Measurements from ENCODE around the gene TRPM2. TPM values are rescaled to one million over a fixed set of nuclear protein-coding genes. Genes with fewer than 3 reads are reported as not detected.

Gene TRPM2
- total RNA-seq, 1 experiment from 2014 or later, result 28.1 TPM

DNA sequence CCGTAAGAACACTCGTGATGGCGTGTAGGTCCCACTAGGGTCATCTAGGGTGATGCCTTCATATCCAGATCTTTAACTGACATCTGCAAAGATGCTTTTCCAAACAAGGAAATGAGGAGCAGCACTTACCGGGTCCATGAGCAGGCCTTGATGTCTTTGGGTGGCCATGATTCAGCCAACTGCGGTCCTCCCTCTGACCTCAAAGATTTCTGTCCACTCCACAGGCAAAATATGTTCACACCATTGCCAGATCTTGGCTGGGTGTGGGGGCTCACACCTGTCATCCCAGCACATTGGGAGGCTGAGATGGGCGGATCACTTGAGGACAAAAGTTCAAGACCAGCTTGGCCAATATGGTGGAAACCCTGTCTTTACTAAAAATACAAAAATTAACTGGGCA lies 18.2 kb downstream of the TRPM2 start:
- H3K27me3 ChIP-seq (ENCODE audit: insufficient read depth, low read length), result no peaks in the 10 kb centered on the region

More for the DNA sequence above, 18.2 kb downstream of the TRPM2 start:
- Histone ChIP-seq H3K4me3 (replicated peaks in 1 of 2; ENCODE audit: low read depth in 1 of 2, low read length in 2 of 2) (no peak overlapping the region), H3K4me2 (ENCODE audit: low read length) (no peak overlapping the region), H3K36me3 (ENCODE audit: control insufficient read depth in 1 of 2, insufficient read depth in 2 of 2, low read length in 2 of 2) (no peaks in the 10 kb centered on the region), H3K27ac (ENCODE audit: low read depth, low read length) (no peak overlapping the region), H2AFZ (ENCODE audit: low read depth, low read length, poor library complexity, severe bottlenecking) (no peak overlapping the region), H3K4me1 (ENCODE audit: control insufficient read depth in 1 of 2, insufficient read depth in 2 of 2, low read length in 2 of 2) (no peaks in the 10 kb centered on the region), H3K9ac (ENCODE audit: low read length) (no peak overlapping the region), H4K20me1 (ENCODE audit: insufficient read depth) (no peaks in the 10 kb centered on the region), H3K9me3 (ENCODE audit: control insufficient read depth in 1 of 2, insufficient read depth in 1 of 2, low read depth in 1 of 2, low read length in 2 of 2) (no peaks in the 10 kb centered on the region), H3K9me2 (ENCODE audit: insufficient read depth) (no peaks in the 10 kb centered on the region), H3K79me2 (ENCODE audit: insufficient read depth, low read length) (no peaks in the 10 kb centered on the region)
- intact Hi-C loops (cut with micrococcal nuclease), result no loop called here
- ChIA-PET RAD21 (ENCODE audit: low non-redundant PET in 1 of 2, low total read pairs in 2 of 2, uncharacterized antibody in 2 of 2, unreplicated experiment in 2 of 2) (no interaction called here), POLR2A (no interaction called here), CTCF (no interaction called here)
- no TSS peak for BruUV-seq (replicated peaks)
- TF ChIP-seq ZNF274 (IDR thresholded peaks at IDR 0.05; ENCODE audit: low read depth, low read length), result no peak
- TF ChIP-seq SIN3A (IDR thresholded peaks at IDR 0.05; ENCODE audit: low read depth), result no peak
- TF ChIP-seq, protein P1, sequence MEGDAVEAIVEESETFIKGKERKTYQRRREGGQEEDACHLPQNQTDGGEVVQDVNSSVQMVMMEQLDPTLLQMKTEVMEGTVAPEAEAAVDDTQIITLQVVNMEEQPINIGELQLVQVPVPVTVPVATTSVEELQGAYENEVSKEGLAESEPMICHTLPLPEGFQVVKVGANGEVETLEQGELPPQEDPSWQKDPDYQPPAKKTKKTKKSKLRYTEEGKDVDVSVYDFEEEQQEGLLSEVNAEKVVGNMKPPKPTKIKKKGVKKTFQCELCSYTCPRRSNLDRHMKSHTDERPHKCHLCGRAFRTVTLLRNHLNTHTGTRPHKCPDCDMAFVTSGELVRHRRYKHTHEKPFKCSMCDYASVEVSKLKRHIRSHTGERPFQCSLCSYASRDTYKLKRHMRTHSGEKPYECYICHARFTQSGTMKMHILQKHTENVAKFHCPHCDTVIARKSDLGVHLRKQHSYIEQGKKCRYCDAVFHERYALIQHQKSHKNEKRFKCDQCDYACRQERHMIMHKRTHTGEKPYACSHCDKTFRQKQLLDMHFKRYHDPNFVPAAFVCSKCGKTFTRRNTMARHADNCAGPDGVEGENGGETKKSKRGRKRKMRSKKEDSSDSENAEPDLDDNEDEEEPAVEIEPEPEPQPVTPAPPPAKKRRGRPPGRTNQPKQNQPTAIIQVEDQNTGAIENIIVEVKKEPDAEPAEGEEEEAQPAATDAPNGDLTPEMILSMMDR (IDR thresholded peaks at IDR 0.05 in 2 of 3, conservative IDR thresholded peaks at IDR 0.05 in 1 of 3; ENCODE audit: borderline replicate concordance in 1 of 3, insufficient read depth in 1 of 3, low read depth in 2 of 3, low read length in 2 of 3), result no peak
- TF ChIP-seq SP1 (IDR thresholded peaks at IDR 0.05; ENCODE audit: low read depth), result no peak
- TF ChIP-seq, protein P2, sequence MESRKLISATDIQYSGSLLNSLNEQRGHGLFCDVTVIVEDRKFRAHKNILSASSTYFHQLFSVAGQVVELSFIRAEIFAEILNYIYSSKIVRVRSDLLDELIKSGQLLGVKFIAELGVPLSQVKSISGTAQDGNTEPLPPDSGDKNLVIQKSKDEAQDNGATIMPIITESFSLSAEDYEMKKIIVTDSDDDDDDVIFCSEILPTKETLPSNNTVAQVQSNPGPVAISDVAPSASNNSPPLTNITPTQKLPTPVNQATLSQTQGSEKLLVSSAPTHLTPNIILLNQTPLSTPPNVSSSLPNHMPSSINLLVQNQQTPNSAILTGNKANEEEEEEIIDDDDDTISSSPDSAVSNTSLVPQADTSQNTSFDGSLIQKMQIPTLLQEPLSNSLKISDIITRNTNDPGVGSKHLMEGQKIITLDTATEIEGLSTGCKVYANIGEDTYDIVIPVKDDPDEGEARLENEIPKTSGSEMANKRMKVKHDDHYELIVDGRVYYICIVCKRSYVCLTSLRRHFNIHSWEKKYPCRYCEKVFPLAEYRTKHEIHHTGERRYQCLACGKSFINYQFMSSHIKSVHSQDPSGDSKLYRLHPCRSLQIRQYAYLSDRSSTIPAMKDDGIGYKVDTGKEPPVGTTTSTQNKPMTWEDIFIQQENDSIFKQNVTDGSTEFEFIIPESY (IDR thresholded peaks at IDR 0.05; ENCODE audit: extremely low read depth, insufficient replicate concordance, low read length), result no peak
- no peak for TF ChIP-seq YY1 (IDR thresholded peaks at IDR 0.05; ENCODE audit: extremely low read depth, insufficient replicate concordance, low read depth, low read length)
- TF ChIP-seq POLR2AphosphoS5 (IDR thresholded peaks at IDR 0.05; ENCODE audit: low read depth, low read length), result no peak
- ATAC-seq, result no peak
- DNase-seq (ENCODE audit: low read depth, low spot score), result no peak
